K562 (cell line): ENCODE results near the gene TIMM17B. TPM values are rescaled to one million over a fixed set of nuclear protein-coding genes. Genes with fewer than 3 reads are reported as not detected.
A peak's percentile ranks its signal among the peaks of the same experiment; 100 is the strongest.

Experiments
- ARNT ChIP-seq, 2 experiments: fragments of 450-650 bp; IDR thresholded peaks; 2 replicates each; pipeline ENCODE4 v1.6.1; 2016; ENCODE audit warnings: mild to moderate bottlenecking in 1 of 2
- BCLAF1 ChIP-seq, 2 experiments: fragments of 450-650 bp in 1 of 2; IDR thresholded peaks; 2 replicates each; pipeline ENCODE4 v1.6.1; 2011 to 2017; ENCODE audit warnings: low read depth in 2 of 2, antibody characterized with exemption in 1 of 2, borderline replicate concordance in 1 of 2, low read length in 1 of 2, mild to moderate bottlenecking in 1 of 2, mixed read lengths in 1 of 2; ENCODE audit not compliant: control insufficient read depth in 1 of 2
- CEBPG ChIP-seq, 3 experiments: fragments of 200-800 bp in 1 of 3; sonication (Bioruptor generic) in 1 of 3; sonication (generic) in 1 of 3; formaldehyde crosslinking in 1 of 3; IDR thresholded peaks in 2 of 3; conservative IDR thresholded peaks in 1 of 3; 2 replicates each; pipeline versions ENCODE4 v1.6.1 to v1.8.0; 2016 to 2022; ENCODE audit warnings: missing compliant biosample characterization in 2 of 3, missing genetic modification characterization in 2 of 3, mild to moderate bottlenecking in 1 of 3, missing genetic modification reagents in 1 of 3
- FOXP1 ChIP-seq: sonication (generic); formaldehyde crosslinking; IDR thresholded peaks from 2 replicates; pipeline ENCODE4 v1.8.0; 2022; ENCODE audit warnings: mild to moderate bottlenecking, missing genetic modification reagents
- GABPA ChIP-seq: fragments of 200-800 bp; sonication (Bioruptor generic); conservative IDR thresholded peaks from 2 replicates; pipeline ENCODE4 v1.6.1; 2016; ENCODE audit warnings: low read depth, missing genetic modification characterization, missing compliant biosample characterization
- HBP1 ChIP-seq: fragments of 450-650 bp; formaldehyde crosslinking; IDR thresholded peaks from 2 replicates; pipeline ENCODE4 v1.4.0; 2022; ENCODE audit warnings: missing genetic modification characterization
- HDAC2 ChIP-seq: fragments of 450-650 bp; IDR thresholded peaks from 2 replicates; pipeline ENCODE4 v1.6.1; 2016; ENCODE audit warnings: mild to moderate bottlenecking
- HOMEZ ChIP-seq: fragments of 250-450 bp; sonication (Bioruptor Pico); IDR thresholded peaks from 2 replicates; pipeline ENCODE4 v1.4.0; 2020; ENCODE audit warnings: mild to moderate bottlenecking, moderate library complexity
- MTF1 ChIP-seq: fragments of 250-450 bp; sonication (Bioruptor Pico); IDR thresholded peaks from 2 replicates; pipeline ENCODE4 v1.9.0; 2021; ENCODE audit warnings: moderate library complexity, mild to moderate bottlenecking, inconsistent platforms, borderline replicate concordance
- NFIC ChIP-seq: fragments of 450-650 bp; IDR thresholded peaks from 2 replicates; pipeline ENCODE4 v1.6.1; 2017; ENCODE audit warnings: mild to moderate bottlenecking, inconsistent platforms
- POLR2A ChIP-seq: fragments of 450-650 bp; conservative IDR thresholded peaks from 2 replicates; pipeline ENCODE4 v1.6.1; 2016
- POLR2H ChIP-seq: IDR thresholded peaks from 2 replicates; pipeline ENCODE4 v1.6.1; 2016; ENCODE audit warnings: missing genetic modification characterization, low read depth, mild to moderate bottlenecking, control low read depth, missing compliant biosample characterization, moderate library complexity
- RNF219 ChIP-seq: fragments of 250-450 bp; sonication (Bioruptor Pico); IDR thresholded peaks from 2 replicates; pipeline ENCODE4 v1.5.0; 2022; ENCODE audit warnings: mild to moderate bottlenecking
- SIRT6 ChIP-seq: IDR thresholded peaks from one replicate; pipeline ENCODE4 v1.6.1; 2012; ENCODE audit warnings: low read depth, mild to moderate bottlenecking, control low read depth, inconsistent platforms, low read length, moderate library complexity
- SNRNP70 ChIP-seq: fragments of 200-400 bp; formaldehyde crosslinking; optimal IDR thresholded peaks from 2 replicates; pipeline ENCODE3; 2017; ENCODE audit warnings: low read depth, low read length
- SP1 ChIP-seq: sonication (generic); formaldehyde crosslinking; IDR thresholded peaks from 2 replicates; pipeline ENCODE4 v1.8.1; 2022; ENCODE audit warnings: mild to moderate bottlenecking, missing genetic modification reagents
- TOE1 ChIP-seq, 2 experiments: fragments of 450-650 bp in 1 of 2; sonication (generic) in 1 of 2; formaldehyde crosslinking in 1 of 2; IDR thresholded peaks; 2 replicates each; pipeline versions ENCODE4 v1.7.1 to v1.8.0; 2016 to 2022; ENCODE audit warnings: borderline replicate concordance in 2 of 2, mild to moderate bottlenecking in 2 of 2, antibody characterized with exemption in 1 of 2, inconsistent platforms in 1 of 2, low read depth in 1 of 2, missing genetic modification reagents in 1 of 2, moderate library complexity in 1 of 2
- ZNF282 ChIP-seq: sonication (generic); formaldehyde crosslinking; IDR thresholded peaks from 2 replicates; pipeline ENCODE4 v1.8.1; 2023; ENCODE audit warnings: missing genetic modification reagents
- polyA plus RNA-seq, 8 experiments: library from polyadenylated mRNA; depleted of rRNA in 4 of 8; stranded (reverse) in 5 of 8; unstranded in 3 of 8; fragments of >200 nt; fragmentation: Nextera tagmentation in 2 of 8; fragmentation: Illumina TruSeq in 1 of 8; extraction: Ambion mirVana in 2 of 8; extraction: Trizol in 1 of 8; gene quantifications; 2 replicates each; pipeline versions ENCODE4 v1.2.1 to v1.2.3, GENCODE V29; 2011 to 2014; ENCODE audit warnings: inconsistent platforms in 1 of 8, missing spikeins in 1 of 8
- total RNA-seq, 7 experiments: library from RNA; depleted of rRNA in 6 of 7; stranded (reverse); fragments of >200 nt in 6 of 7; fragmentation: Illumina TruSeq in 2 of 7; extraction: Trizol in 2 of 7; gene quantifications; 2 replicates each; pipeline versions ENCODE4 v1.2.1 to v1.2.3, GENCODE V29; 2011 to 2021; ENCODE audit warnings: low replicate concordance in 1 of 7

TIMM17B gene
- total and polyA plus RNA-seq, 9 of the 15 experiments (the other 6 are each of a cell fraction or from before 2014, with no cell fraction given) = 9.9 to 184 (median 115) TPM

- TF ChIP-seq HOMEZ (CRISPR knock-in tag) = no peak
- peak; percentile 97 for TF ChIP-seq POLR2A
- TF ChIP-seq ZNF282 (CRISPR knock-in tag) = no peak
- TF ChIP-seq SIRT6 = no peak
- TF ChIP-seq HDAC2 = no peak
- peak; percentile 55; the same call in 1 of the 2 replicates for TF ChIP-seq CEBPG (CRISPR knock-in tag; IDR thresholded peaks at IDR 0.05)
- peak in 1 of 2 experiments; percentile 57; a peak in 1 of 4 replicates for TF ChIP-seq CEBPG (tag; conservative IDR thresholded peaks at IDR 0.05 in 1 of 2, IDR thresholded peaks at IDR 0.05 in 1 of 2)
- TF ChIP-seq HBP1 = 0 out of 2 replicates have a peak, but pooled peaks have one; percentile 15
- TF ChIP-seq TOE1 (IDR thresholded peaks at IDR 0.05; ENCODE audit: borderline replicate concordance) = peak; percentile 82; the same call in 1 of the 2 replicates
- no peak for TF ChIP-seq TOE1 (CRISPR knock-in tag; IDR thresholded peaks at IDR 0.05; ENCODE audit: borderline replicate concordance, low read depth)
- peak in 1 of 2 experiments; percentile 92; a peak in 2 of 4 replicates for TF ChIP-seq BCLAF1 (IDR thresholded peaks at IDR 0.05; ENCODE audit: borderline replicate concordance in 1 of 2, control insufficient read depth in 1 of 2, low read depth in 2 of 2, low read length in 1 of 2)
- TF ChIP-seq NFIC = peak; percentile 17; the same call in 1 of the 2 replicates
- no peak for TF ChIP-seq MTF1 (CRISPR knock-in tag)
- TF ChIP-seq POLR2H (tag) = peak; percentile 91
- TF ChIP-seq SP1 (CRISPR knock-in tag) = peak; percentile 83
- TF ChIP-seq FOXP1 = peak; percentile 84; the same call in 1 of the 2 replicates
- 0 out of 4 replicates have a peak, but pooled peaks of 1 of the 2 experiments have one; percentile 22 for TF ChIP-seq ARNT (IDR thresholded peaks at IDR 0.05)
- TF ChIP-seq SNRNP70 = no peak
- TF ChIP-seq RNF219 (CRISPR knock-in tag) = no peak
- TF ChIP-seq GABPA (tag) = peak; percentile 72
Measured at GRCh38 chrX:48897625-48898306, at the start of gene TIMM17B, which contains the start of gene PQBP1 (continued).
